ENCODE data around the gene KCNJ12. TPM values are rescaled to one million over a fixed set of nuclear protein-coding genes. Genes with fewer than 3 reads are reported as not detected.
A peak's percentile ranks its signal among the peaks of the same experiment; 100 is the strongest.
"Not testable (repeated sequence)": the region's sequence is repeated elsewhere in the genome, so short reads cannot be mapped to it uniquely, and the experiment has no call there.

Gene KCNJ12
- total RNA-seq, 1 experiment from 2014 or later = 2.3 TPM

GRCh38 chr17:21425736-21426135 is 49.6 kb downstream of the KCNJ12 start (continued):
- TF ChIP-seq ZMAT4 (CRISPR knock-in tag; IDR thresholded peaks at IDR 0.05) = no peak

DNA sequence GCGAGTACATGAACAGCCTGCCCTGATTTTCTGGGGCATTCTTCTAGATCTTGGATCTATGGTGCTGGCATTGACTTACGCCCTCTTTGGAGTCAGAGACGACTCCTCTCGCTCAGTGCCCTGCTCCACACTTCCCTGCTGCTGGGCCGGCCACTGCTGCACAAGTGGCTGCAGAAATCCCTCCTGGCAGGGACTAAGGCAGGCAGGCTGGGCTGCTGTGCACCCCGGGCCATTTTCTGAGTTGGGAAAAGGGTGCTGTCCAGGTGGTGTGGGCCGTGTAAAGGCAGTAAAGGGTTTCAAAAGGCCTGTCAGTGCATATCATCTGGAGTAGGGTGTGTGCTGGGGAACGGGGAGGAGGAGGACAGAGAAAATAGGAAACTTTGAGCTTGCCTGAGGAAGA is 50.1 kb downstream of the KCNJ12 start:
- H3K27ac Mint-ChIP-seq; ATAC-seq; POLR2A ChIA-PET; H3K36me3 Mint-ChIP-seq; DNase-seq (ENCODE audit: low spot score); H3K27me3 Mint-ChIP-seq (ENCODE audit: low read depth); H3K9me3 Mint-ChIP-seq; CTCF ChIA-PET; H3K4me1 Mint-ChIP-seq; H3K4me3 Mint-ChIP-seq: not testable (repeated sequence)

GRCh38 chr17:21426876-21427275 is 50.7 kb downstream of the KCNJ12 start:
- H3K4me3 Mint-ChIP-seq; ATAC-seq; POLR2A ChIA-PET; DNase-seq (ENCODE audit: low spot score); H3K27ac Mint-ChIP-seq; H3K27me3 Mint-ChIP-seq (ENCODE audit: low read depth); CTCF ChIA-PET; H3K36me3 Mint-ChIP-seq; H3K9me3 Mint-ChIP-seq; H3K4me1 Mint-ChIP-seq: not testable (repeated sequence)

- H3K27me3 Mint-ChIP-seq (ENCODE audit: low read depth); POLR2A ChIA-PET; H3K4me3 Mint-ChIP-seq; H3K9me3 Mint-ChIP-seq; H3K27ac Mint-ChIP-seq; H3K36me3 Mint-ChIP-seq; DNase-seq (ENCODE audit: low spot score); ATAC-seq; H3K4me1 Mint-ChIP-seq; CTCF ChIA-PET: not testable (repeated sequence)
Measured at GRCh38 chr17:21427727-21428126, 51.6 kb downstream of the KCNJ12 start.

DNA sequence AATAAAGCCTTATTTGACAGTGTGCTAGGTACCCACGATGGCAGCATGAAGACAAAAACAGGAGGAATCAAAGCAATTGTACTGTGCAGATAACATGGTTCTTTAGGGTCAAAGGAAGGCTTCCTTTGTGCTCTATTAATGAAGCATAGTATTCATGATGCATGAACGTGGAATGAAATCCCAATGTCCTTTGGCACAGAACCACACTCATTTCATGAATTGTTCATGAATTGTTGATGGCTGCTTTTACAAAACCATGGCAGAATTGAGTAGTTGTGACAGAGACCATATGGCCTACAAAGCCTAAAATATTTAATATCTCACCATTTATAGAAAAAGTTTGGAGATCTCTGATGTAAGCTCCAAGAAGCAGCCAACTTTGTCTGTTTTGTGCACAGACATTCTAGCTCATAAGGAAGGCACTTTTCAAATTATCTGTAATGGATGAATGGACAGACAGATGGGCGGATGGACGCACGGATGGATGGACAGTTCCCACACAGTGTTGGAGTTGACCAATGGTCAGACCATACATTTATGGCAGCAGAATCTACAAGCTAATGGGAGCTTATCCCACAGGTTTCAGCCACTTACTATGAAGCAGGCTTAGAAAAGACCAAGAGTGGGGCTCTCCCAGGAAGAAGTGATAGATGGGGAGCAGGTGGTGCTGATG is 52.7 kb downstream of the KCNJ12 start:
- H3K27ac Mint-ChIP-seq; H3K9me3 Mint-ChIP-seq; H3K27me3 Mint-ChIP-seq (ENCODE audit: low read depth); H3K4me1 Mint-ChIP-seq; DNase-seq (ENCODE audit: low spot score); CTCF ChIA-PET; H3K4me3 Mint-ChIP-seq; POLR2A ChIA-PET; ATAC-seq; H3K36me3 Mint-ChIP-seq: not testable (repeated sequence)

DNA sequence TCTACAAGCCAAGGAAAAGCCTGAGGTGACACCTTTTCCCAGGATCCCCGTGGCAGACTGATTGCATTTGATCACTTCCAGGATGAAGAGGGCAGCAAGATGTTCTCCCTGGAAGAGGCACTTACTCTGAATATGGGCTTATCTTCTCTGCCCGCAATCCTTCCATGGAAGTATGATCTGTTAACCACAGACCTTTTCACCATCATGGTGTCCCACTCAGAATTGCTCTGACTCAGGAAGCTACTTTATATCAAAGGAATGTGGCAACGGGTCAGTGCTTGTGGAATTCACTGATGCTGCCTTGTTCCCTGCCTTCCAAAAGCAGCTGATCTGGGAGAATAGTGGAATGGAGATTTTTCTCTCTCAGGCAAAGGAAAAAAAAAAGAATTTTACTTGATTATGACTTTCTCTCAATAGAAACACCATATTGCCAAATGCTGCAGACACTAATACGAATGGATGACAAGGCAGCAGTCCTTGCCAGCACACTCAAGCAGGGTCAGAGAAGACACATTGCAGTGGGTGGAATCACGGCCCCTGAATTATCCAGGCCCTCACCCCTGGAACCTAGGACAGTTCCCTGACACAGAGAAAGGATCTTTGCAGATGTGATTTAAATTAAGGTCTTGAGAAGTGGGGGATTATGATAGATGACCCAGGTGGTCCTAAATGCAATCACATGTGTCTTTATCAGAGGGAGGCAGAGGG is 53.9 kb downstream of the KCNJ12 start:
- H3K4me1 Mint-ChIP-seq; H3K36me3 Mint-ChIP-seq; H3K27ac Mint-ChIP-seq; CTCF ChIA-PET; H3K4me3 Mint-ChIP-seq; DNase-seq (ENCODE audit: low spot score); H3K9me3 Mint-ChIP-seq; H3K27me3 Mint-ChIP-seq (ENCODE audit: low read depth); ATAC-seq; POLR2A ChIA-PET: not testable (repeated sequence)

DNA sequence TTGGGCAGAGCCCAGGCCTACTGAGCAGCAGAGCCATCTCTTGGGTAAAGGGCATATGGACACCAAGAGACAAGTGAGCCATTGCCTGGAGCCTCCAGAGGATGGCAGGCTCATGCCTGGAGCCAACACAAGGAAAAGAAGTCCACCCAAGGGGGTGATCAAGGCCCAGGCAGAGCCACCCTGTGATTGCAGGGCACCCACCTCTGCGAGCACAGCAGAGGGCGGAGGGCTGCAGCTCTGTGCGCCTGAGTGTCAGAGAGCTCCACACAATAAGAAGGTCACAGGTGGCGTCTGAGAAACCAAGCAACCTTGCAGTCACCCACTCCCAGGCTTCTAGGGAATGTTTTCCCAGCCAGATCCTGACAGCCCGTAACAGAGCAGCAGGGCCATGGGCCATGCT is 57.8 kb downstream of the KCNJ12 start:
- CTCF ChIA-PET; ATAC-seq; POLR2A ChIA-PET; H3K9me3 Mint-ChIP-seq; H3K4me1 Mint-ChIP-seq; H3K36me3 Mint-ChIP-seq; DNase-seq (ENCODE audit: low spot score); H3K27me3 Mint-ChIP-seq (ENCODE audit: low read depth); H3K4me3 Mint-ChIP-seq; H3K27ac Mint-ChIP-seq: not testable (repeated sequence)

GRCh38 chr17:21434976-21435375 is 58.8 kb downstream of the KCNJ12 start:
- H3K4me1 Mint-ChIP-seq; ATAC-seq; H3K36me3 Mint-ChIP-seq; H3K27ac Mint-ChIP-seq; POLR2A ChIA-PET; H3K27me3 Mint-ChIP-seq (ENCODE audit: low read depth); DNase-seq (ENCODE audit: low spot score); H3K9me3 Mint-ChIP-seq; H3K4me3 Mint-ChIP-seq: not testable (repeated sequence)
- CTCF ChIA-PET = interaction anchor here (0.6 to 0.7 kb wide), 2 partner anchors 89 to 344 kb away, joined by 3 read pairs; no protein-coding TSS in a partner anchor

GRCh38 chr17:21436481-21436880 is 60.3 kb downstream of the KCNJ12 start:
- H3K27ac Mint-ChIP-seq; H3K9me3 Mint-ChIP-seq; POLR2A ChIA-PET; H3K36me3 Mint-ChIP-seq; H3K4me1 Mint-ChIP-seq; DNase-seq (ENCODE audit: low spot score); ATAC-seq; CTCF ChIA-PET; H3K27me3 Mint-ChIP-seq (ENCODE audit: low read depth); H3K4me3 Mint-ChIP-seq: not testable (repeated sequence)

GRCh38 chr17:21436883-21437836 is 61.0 kb downstream of the KCNJ12 start:
- DNase-seq (ENCODE audit: low spot score); H3K27me3 Mint-ChIP-seq (ENCODE audit: low read depth); POLR2A ChIA-PET; CTCF ChIA-PET; H3K9me3 Mint-ChIP-seq; H3K27ac Mint-ChIP-seq; H3K4me1 Mint-ChIP-seq; H3K4me3 Mint-ChIP-seq; H3K36me3 Mint-ChIP-seq: not testable (repeated sequence)
- peak; percentile 59 for ATAC-seq

GRCh38 chr17:21438316-21439014 is 62.3 kb downstream of the KCNJ12 start:
- H3K36me3 Mint-ChIP-seq; H3K27me3 Mint-ChIP-seq (ENCODE audit: low read depth); H3K4me3 Mint-ChIP-seq; CTCF ChIA-PET; H3K4me1 Mint-ChIP-seq; H3K9me3 Mint-ChIP-seq; H3K27ac Mint-ChIP-seq; DNase-seq (ENCODE audit: low spot score); POLR2A ChIA-PET: not testable (repeated sequence)
- 0 out of 2 replicates have a peak, but pooled peaks have one; percentile 22 for ATAC-seq

DNA sequence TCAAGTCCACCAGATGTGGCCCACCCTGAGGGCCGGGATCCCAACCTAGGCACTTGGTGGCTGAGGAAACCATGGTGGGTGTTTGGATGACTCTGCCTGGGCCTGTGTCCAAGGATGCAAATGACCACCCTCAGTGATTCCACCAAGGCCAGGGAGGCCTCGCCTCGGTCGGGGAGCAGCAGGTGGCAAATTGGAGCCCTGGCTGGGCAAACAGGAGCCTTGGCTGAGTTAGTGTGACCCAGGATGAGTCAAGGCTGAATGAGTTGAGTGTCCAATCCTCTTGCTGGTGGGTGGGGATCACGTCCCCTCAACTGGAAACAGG is 62.8 kb downstream of the KCNJ12 start:
- H3K4me3 Mint-ChIP-seq; H3K27me3 Mint-ChIP-seq (ENCODE audit: low read depth); DNase-seq (ENCODE audit: low spot score); H3K9me3 Mint-ChIP-seq; POLR2A ChIA-PET; CTCF ChIA-PET; H3K4me1 Mint-ChIP-seq; H3K36me3 Mint-ChIP-seq; H3K27ac Mint-ChIP-seq; ATAC-seq: not testable (repeated sequence)
